Tibial nerve (tissue), 4 donors: Measurements from ENCODE around the gene COQ8B.

Experiments
- CTCF ChIP-seq, 5 experiments: fragments of 200-600 bp in 3 of 5; fragments of 450-650 bp in 2 of 5; sonication (generic) in 3 of 5; IDR thresholded peaks; one replicate each; pipeline ENCODE4 v1.5.1; 2016 to 2019; ENCODE audit warnings: antibody characterized with exemption in 5 of 5, mild to moderate bottlenecking in 3 of 5, moderate library complexity in 2 of 5
- EP300 ChIP-seq, 2 donors: sonication (generic); formaldehyde crosslinking; IDR thresholded peaks; one replicate each; pipeline ENCODE4 v1.6.1; 2017; ENCODE audit warnings: antibody characterized with exemption in 2 of 2, mild to moderate bottlenecking in 1 of 2
- POLR2A ChIP-seq, 2 donors: fragments of 450-650 bp; IDR thresholded peaks; one replicate each; pipeline ENCODE4 v1.6.1; 2017; ENCODE audit warnings: antibody characterized with exemption in 2 of 2, mild to moderate bottlenecking in 2 of 2, moderate library complexity in 2 of 2

GRCh38 chr19:40689339-40690049 lies 27.2 kb downstream of the COQ8B start:
- TF ChIP-seq CTCF (IDR thresholded peaks at IDR 0.05): no peak
- TF ChIP-seq POLR2A (IDR thresholded peaks at IDR 0.05): no peak
- no peak for TF ChIP-seq EP300 (IDR thresholded peaks at IDR 0.05)
